HEK293 (cell line): ENCODE data around the gene KLHL18.
A peak's percentile ranks its signal among the peaks of the same experiment; 100 is the strongest.

Experiments
- CTCF ChIA-PET: fragments of 350-600 bp; formaldehyde crosslinking; extraction: SDS; loops from one replicate; lab custom pipeline; 2021; ENCODE audit warnings: antibody characterized with exemption; lab: Yijun Ruan, JAX
- POLR2A ChIA-PET: fragments of 300-600 bp; formaldehyde crosslinking; extraction: SDS; loops from one replicate; lab custom pipeline; 2020; ENCODE audit warnings: antibody characterized with exemption, inconsistent platforms; lab: Yijun Ruan, JAX
- H3K27ac ChIP-seq: fragments of 200-500 bp; sonication (Bioruptor generic); 2 replicates; pipeline ENCODE4 v1.5.1; 2014; ENCODE audit warnings: low read depth, low read length, control low read depth, inconsistent platforms; ENCODE audit errors: extremely low read depth
- H3K36me3 ChIP-seq, 2 experiments: fragments of 200-500 bp in 1 of 2; sonication (Bioruptor generic) in 1 of 2; 1 replicate in 1 of 2; 2 replicates in 1 of 2; pipeline ENCODE4 v1.5.1; 2014 to 2017; ENCODE audit warnings: inconsistent platforms in 2 of 2, low read length in 2 of 2; ENCODE audit not compliant: control insufficient read depth in 2 of 2, insufficient read depth in 1 of 2
- H3K4me1 ChIP-seq: fragments of 200-500 bp; sonication (Bioruptor generic); 2 replicates; pipeline ENCODE4 v1.5.1; 2014; ENCODE audit warnings: mild to moderate bottlenecking, low read length, inconsistent platforms; ENCODE audit not compliant: control insufficient read depth, insufficient read depth
- H3K4me3 ChIP-seq: 2 replicates; pipeline ENCODE4 v1.5.1; 2011; ENCODE audit warnings: low read depth, mild to moderate bottlenecking, control low read depth, low read length, moderate library complexity
- H3K9me3 ChIP-seq: fragments of 200-500 bp; sonication (Bioruptor generic); 2 replicates; pipeline ENCODE4 v1.5.1; 2014; ENCODE audit warnings: low read depth, low read length, inconsistent platforms; ENCODE audit not compliant: control insufficient read depth, insufficient read depth
- GFI1B ChIP-seq: fragments of 450-650 bp; formaldehyde crosslinking; IDR thresholded peaks from 2 replicates; pipeline ENCODE4 v1.5.1; 2016; ENCODE audit warnings: missing biosample characterization, missing genetic modification characterization
- GLI2 ChIP-seq: fragments of 450-650 bp; formaldehyde crosslinking; IDR thresholded peaks from 2 replicates; pipeline ENCODE4; 2017; ENCODE audit warnings: missing biosample characterization, missing genetic modification characterization, low read depth, borderline replicate concordance
- GLIS2 ChIP-seq: fragments of 450-650 bp; formaldehyde crosslinking; IDR thresholded peaks from 2 replicates; pipeline ENCODE4 v1.5.1; 2016; ENCODE audit warnings: missing biosample characterization, missing genetic modification characterization
- HOXC10 ChIP-seq: sonication (generic); formaldehyde crosslinking; IDR thresholded peaks from 2 replicates; pipeline ENCODE4 v1.8.1; 2023; ENCODE audit warnings: mild to moderate bottlenecking, missing genetic modification reagents
- KLF7 ChIP-seq: fragments of 450-650 bp; formaldehyde crosslinking; IDR thresholded peaks from 2 replicates; pipeline ENCODE4 v1.5.1; 2016; ENCODE audit warnings: missing biosample characterization, missing genetic modification characterization, borderline replicate concordance
- MYNN ChIP-seq: fragments of 450-650 bp; formaldehyde crosslinking; IDR thresholded peaks from 2 replicates; pipeline ENCODE4 v1.5.1; 2016; ENCODE audit warnings: missing biosample characterization, missing genetic modification characterization, borderline replicate concordance
- REPIN1 ChIP-seq: fragments of 450-650 bp; formaldehyde crosslinking; IDR thresholded peaks from 2 replicates; pipeline ENCODE4 v1.5.1; 2017; ENCODE audit warnings: missing biosample characterization, missing genetic modification characterization, low read depth
- SCRT2 ChIP-seq: fragments of 450-650 bp; formaldehyde crosslinking; IDR thresholded peaks from 2 replicates; pipeline ENCODE4 v1.5.1; 2016; ENCODE audit warnings: missing biosample characterization, missing genetic modification characterization
- SP2 ChIP-seq: fragments of 450-650 bp; formaldehyde crosslinking; IDR thresholded peaks from 2 replicates; pipeline ENCODE4 v1.5.1; 2016; ENCODE audit warnings: missing biosample characterization, missing genetic modification characterization
- ZBTB17 ChIP-seq: fragments of 450-650 bp; formaldehyde crosslinking; IDR thresholded peaks from 2 replicates; pipeline ENCODE4 v1.5.1; 2016; ENCODE audit warnings: missing biosample characterization, missing genetic modification characterization
- ZBTB7A ChIP-seq: fragments of 450-650 bp; formaldehyde crosslinking; IDR thresholded peaks from 2 replicates; pipeline ENCODE4 v1.5.1; 2016; ENCODE audit warnings: low read depth, missing biosample characterization, missing genetic modification characterization
- ZNF146 ChIP-seq: fragments of 450-650 bp; formaldehyde crosslinking; IDR thresholded peaks from 2 replicates; pipeline ENCODE4 v1.5.1; 2016; ENCODE audit warnings: missing biosample characterization, missing genetic modification characterization
- ZNF292 ChIP-seq: fragments of 450-650 bp; formaldehyde crosslinking; IDR thresholded peaks from 2 replicates; pipeline ENCODE4 v1.5.1; 2016; ENCODE audit warnings: low read depth, missing biosample characterization, missing genetic modification characterization, borderline replicate concordance
- ZNF391 ChIP-seq: fragments of 450-650 bp; formaldehyde crosslinking; IDR thresholded peaks from 2 replicates; pipeline ENCODE4 v1.5.1; 2016; ENCODE audit warnings: low read depth, missing biosample characterization, missing genetic modification characterization, borderline replicate concordance
- ZNF514 ChIP-seq: fragments of 450-650 bp; formaldehyde crosslinking; IDR thresholded peaks from 2 replicates; pipeline ENCODE4 v1.5.1; 2016; ENCODE audit warnings: missing biosample characterization, missing genetic modification characterization
- ZNF585B ChIP-seq: fragments of 450-650 bp; formaldehyde crosslinking; IDR thresholded peaks from 2 replicates; pipeline ENCODE4 v1.5.1; 2016; ENCODE audit warnings: missing biosample characterization, missing genetic modification characterization
- ZNF785 ChIP-seq: fragments of 450-650 bp; formaldehyde crosslinking; IDR thresholded peaks from 2 replicates; pipeline ENCODE4 v1.5.1; 2016; ENCODE audit warnings: missing biosample characterization, missing genetic modification characterization
- ZNF792 ChIP-seq: fragments of 450-650 bp; formaldehyde crosslinking; IDR thresholded peaks from 2 replicates; pipeline ENCODE4 v1.5.1; 2016; ENCODE audit warnings: missing biosample characterization, missing genetic modification characterization
- ZNF843 ChIP-seq: fragments of 450-650 bp; formaldehyde crosslinking; IDR thresholded peaks from 2 replicates; pipeline ENCODE4 v1.5.1; 2016; ENCODE audit warnings: missing biosample characterization, missing genetic modification characterization
- TF ChIP-seq, protein P1 (sequence below): fragments of 450-650 bp; formaldehyde crosslinking; IDR thresholded peaks from 2 replicates; pipeline ENCODE4 v1.5.1; 2017; ENCODE audit warnings: missing biosample characterization, missing genetic modification characterization
- TF ChIP-seq, protein P2 (sequence below): fragments of 450-650 bp; formaldehyde crosslinking; IDR thresholded peaks from 2 replicates; pipeline ENCODE4 v1.5.1; 2016; ENCODE audit warnings: missing biosample characterization, missing genetic modification characterization
- TF ChIP-seq, protein P3 (sequence below): fragments of 450-650 bp; formaldehyde crosslinking; IDR thresholded peaks from 2 replicates; pipeline ENCODE4 v1.5.1; 2016; ENCODE audit warnings: missing biosample characterization, missing genetic modification characterization
- TF ChIP-seq, protein P4 (sequence below): fragments of 450-650 bp; formaldehyde crosslinking; IDR thresholded peaks from 2 replicates; pipeline ENCODE4 v1.5.1; 2016; ENCODE audit warnings: missing biosample characterization, missing genetic modification characterization

KLHL18 gene

DNA sequence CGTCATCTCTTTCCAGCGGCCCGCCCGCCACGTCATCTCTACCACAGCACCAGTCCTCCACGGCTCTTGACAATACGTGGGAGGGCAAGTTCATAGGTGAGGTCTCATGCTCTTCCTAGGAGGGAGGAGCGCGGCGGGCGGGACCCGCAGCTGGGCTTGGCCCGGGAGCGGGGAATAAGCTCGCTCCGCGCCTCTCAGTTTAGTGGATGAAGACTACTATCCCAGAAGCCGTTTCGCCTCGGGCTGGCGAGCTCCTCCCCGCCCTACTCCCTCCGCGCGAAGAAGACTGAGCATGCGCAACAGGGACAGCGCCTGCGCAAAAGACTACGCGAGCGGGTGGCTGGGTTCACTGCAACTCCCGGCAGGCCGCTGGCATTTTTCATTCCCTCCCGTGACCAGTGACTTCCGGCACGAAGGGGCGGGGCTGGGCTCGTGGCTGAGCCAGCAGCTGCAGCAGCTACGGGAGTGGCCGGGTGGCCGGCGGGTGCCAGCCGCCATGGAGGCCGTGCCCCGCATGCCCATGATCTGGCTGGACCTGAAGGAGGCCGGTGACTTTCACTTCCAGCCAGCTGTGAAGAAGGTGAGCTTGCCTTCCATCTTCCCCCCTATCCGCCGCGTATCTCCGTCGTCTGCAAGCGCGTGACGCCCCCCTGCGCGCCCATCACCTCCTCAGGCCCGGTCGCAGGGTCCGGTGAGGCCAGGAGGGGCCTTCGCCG, 98.0 kb downstream of the KLHL18 start, which contains the start of gene PTPN23 (continued):
- TF ChIP-seq, protein P1, sequence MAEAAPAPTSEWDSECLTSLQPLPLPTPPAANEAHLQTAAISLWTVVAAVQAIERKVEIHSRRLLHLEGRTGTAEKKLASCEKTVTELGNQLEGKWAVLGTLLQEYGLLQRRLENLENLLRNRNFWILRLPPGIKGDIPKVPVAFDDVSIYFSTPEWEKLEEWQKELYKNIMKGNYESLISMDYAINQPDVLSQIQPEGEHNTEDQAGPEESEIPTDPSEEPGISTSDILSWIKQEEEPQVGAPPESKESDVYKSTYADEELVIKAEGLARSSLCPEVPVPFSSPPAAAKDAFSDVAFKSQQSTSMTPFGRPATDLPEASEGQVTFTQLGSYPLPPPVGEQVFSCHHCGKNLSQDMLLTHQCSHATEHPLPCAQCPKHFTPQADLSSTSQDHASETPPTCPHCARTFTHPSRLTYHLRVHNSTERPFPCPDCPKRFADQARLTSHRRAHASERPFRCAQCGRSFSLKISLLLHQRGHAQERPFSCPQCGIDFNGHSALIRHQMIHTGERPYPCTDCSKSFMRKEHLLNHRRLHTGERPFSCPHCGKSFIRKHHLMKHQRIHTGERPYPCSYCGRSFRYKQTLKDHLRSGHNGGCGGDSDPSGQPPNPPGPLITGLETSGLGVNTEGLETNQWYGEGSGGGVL (tag by site-specific recombination), result peak; percentile 48; the same call in 1 of the 2 replicates
- TF ChIP-seq MYNN, result no peak
- 0 out of 2 replicates have a peak, but pooled peaks have one; percentile 56 for TF ChIP-seq ZBTB7A (tag by site-specific recombination)
- TF ChIP-seq REPIN1 (tag by site-specific recombination), result peak; percentile 81; the same call in 1 of the 2 replicates
- no peak for TF ChIP-seq ZNF514 (tag by site-specific recombination)
- TF ChIP-seq ZNF146 (tag by site-specific recombination), result 0 out of 2 replicates have a peak, but pooled peaks have one; percentile 39
- TF ChIP-seq ZNF785 (tag by site-specific recombination), result 0 out of 2 replicates have a peak, but pooled peaks have one; percentile 61
- TF ChIP-seq, protein P2, sequence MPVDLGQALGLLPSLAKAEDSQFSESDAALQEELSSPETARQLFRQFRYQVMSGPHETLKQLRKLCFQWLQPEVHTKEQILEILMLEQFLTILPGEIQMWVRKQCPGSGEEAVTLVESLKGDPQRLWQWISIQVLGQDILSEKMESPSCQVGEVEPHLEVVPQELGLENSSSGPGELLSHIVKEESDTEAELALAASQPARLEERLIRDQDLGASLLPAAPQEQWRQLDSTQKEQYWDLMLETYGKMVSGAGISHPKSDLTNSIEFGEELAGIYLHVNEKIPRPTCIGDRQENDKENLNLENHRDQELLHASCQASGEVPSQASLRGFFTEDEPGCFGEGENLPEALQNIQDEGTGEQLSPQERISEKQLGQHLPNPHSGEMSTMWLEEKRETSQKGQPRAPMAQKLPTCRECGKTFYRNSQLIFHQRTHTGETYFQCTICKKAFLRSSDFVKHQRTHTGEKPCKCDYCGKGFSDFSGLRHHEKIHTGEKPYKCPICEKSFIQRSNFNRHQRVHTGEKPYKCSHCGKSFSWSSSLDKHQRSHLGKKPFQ (tag by site-specific recombination), result no peak
- TF ChIP-seq SCRT2 (tag by site-specific recombination), result no peak
- no peak for TF ChIP-seq GLI2 (tag by site-specific recombination)
- TF ChIP-seq GLIS2 (tag by site-specific recombination), result peak; percentile 94
- TF ChIP-seq HOXC10, result no peak
- TF ChIP-seq, protein P3, sequence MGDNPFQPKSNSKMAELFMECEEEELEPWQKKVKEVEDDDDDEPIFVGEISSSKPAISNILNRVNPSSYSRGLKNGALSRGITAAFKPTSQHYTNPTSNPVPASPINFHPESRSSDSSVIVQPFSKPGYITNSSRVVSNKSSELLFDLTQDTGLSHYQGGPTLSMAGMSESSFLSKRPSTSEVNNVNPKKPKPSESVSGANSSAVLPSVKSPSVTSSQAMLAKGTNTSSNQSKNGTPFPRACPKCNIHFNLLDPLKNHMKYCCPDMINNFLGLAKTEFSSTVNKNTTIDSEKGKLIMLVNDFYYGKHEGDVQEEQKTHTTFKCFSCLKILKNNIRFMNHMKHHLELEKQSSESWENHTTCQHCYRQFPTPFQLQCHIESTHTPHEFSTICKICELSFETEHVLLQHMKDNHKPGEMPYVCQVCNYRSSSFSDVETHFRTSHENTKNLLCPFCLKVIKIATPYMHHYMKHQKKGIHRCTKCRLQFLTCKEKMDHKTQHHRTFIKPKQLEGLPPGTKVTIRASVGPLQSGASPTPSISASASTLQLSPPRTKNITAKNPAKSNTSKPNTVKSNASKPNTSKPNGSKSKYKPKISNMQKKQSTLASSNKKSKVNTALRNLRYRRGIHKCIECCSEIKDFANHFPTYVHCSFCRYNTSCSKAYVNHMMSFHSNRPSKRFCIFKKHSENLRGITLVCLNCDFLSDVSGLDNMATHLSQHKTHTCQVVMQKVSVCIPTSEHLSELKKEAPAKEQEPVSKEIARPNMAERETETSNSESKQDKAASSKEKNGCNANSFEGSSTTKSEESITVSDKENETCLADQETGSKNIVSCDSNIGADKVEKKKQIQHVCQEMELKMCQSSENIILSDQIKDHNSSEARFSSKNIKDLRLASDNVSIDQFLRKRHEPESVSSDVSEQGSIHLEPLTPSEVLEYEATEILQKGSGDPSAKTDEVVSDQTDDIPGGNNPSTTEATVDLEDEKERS (tag by site-specific recombination), result 0 out of 2 replicates have a peak, but pooled peaks have one; percentile 44
- peak; percentile 89 for TF ChIP-seq SP2 (tag by site-specific recombination)
- TF ChIP-seq ZNF391 (tag by site-specific recombination), result peak; percentile 47; the same call in 1 of the 2 replicates
- no peak for TF ChIP-seq ZNF792

DNA sequence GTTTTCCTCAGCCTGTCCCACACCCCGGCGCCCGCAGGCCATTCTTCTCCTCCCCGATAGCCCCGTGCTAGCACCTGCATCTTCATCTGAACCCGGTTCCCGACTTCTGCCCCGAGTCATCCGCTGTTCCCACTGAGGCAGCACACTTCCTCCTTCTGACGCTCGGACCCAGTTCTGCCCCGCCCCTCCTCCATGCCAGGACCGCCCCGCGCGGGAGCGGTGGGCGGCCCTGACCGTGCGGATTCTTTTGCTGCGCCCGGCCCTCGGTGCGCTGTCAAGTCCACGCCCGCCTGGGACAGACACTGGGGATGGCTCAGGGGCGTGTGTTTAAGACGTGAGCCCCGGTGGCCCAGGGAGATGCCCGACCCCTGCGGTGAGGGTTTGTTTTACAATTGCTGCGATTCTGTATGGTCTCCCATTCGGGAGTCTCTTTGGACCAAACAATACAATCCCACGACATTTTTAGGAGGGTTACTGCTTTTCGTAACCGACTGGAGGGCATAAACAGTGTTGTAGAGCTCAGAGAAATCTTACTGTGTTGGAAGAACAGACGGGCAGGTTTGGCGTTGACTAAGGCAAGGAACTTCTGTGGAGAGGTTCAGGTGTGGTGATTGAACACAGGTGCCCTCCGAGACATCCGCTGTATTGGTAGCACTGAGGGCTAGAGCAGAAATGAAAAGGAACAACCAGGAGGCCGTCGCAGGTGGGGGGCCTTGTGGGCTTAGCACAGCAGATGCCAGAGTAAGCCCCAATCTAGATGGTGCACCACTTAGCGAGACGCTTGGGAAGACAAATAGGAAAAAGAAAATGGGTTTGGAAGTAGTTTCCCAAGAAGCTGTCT, 98.8 kb downstream of the KLHL18 start:
- ChIA-PET CTCF (interaction anchor here (0.6 kb wide), 1 partner anchor 492 kb away, joined by 3 read pairs; no protein-coding TSS in a partner anchor), POLR2A (interaction anchor here (0.9 to 1.4 kb wide), 3 partner anchors 8 to 39 kb away, joined by 3 to 13 read pairs (median 4); no protein-coding TSS in a partner anchor)
- H3K27ac ChIP-seq, result peak overlapping the region; percentile 25; the same call in 1 of the 2 replicates
- H3K36me3 ChIP-seq, result peaks cover 0 to 8% of the 10 kb centered on the region in 2 experiments; a peak in 1 of 3 replicates
- H3K4me3 ChIP-seq, result peak overlapping the region; percentile 95
- no peaks in the 10 kb centered on the region for H3K4me1 ChIP-seq
- H3K9me3 ChIP-seq, result no peaks in the 10 kb centered on the region
- peak; percentile 6 for TF ChIP-seq ZNF843 (tag by site-specific recombination)
- TF ChIP-seq ZNF292 (tag by site-specific recombination), result no peak
- 0 out of 2 replicates have a peak, but pooled peaks have one; percentile 38 for TF ChIP-seq ZBTB17 (tag by site-specific recombination)
- TF ChIP-seq GFI1B (tag by site-specific recombination), result no peak
- 0 out of 2 replicates have a peak, but pooled peaks have one; percentile 5 for TF ChIP-seq KLF7 (tag by site-specific recombination)
- TF ChIP-seq ZNF585B (tag by site-specific recombination), result no peak
- peak; percentile 14 for TF ChIP-seq GLIS2 (tag by site-specific recombination)
- TF ChIP-seq, protein P4, sequence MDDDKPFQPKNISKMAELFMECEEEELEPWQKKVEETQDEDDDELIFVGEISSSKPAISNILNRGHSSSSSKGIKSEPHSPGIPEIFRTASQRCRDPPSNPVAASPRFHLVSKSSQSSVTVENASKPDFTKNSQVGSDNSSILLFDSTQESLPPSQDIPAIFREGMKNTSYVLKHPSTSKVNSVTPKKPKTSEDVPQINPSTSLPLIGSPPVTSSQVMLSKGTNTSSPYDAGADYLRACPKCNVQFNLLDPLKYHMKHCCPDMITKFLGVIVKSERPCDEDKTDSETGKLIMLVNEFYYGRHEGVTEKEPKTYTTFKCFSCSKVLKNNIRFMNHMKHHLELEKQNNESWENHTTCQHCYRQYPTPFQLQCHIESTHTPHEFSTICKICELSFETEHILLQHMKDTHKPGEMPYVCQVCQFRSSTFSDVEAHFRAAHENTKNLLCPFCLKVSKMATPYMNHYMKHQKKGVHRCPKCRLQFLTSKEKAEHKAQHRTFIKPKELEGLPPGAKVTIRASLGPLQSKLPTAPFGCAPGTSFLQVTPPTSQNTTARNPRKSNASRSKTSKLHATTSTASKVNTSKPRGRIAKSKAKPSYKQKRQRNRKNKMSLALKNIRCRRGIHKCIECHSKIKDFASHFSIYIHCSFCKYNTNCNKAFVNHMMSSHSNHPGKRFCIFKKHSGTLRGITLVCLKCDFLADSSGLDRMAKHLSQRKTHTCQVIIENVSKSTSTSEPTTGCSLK (tag by site-specific recombination), result no peak
- TF ChIP-seq, protein P2 (tag by site-specific recombination), result peak; percentile 94
